NCI-H510A (cell line): ENCODE results near the gene TPPP2.
"Not testable (repeated sequence)": the region's sequence is repeated elsewhere in the genome, so short reads cannot be mapped to it uniquely, and the experiment has no call there.

Experiments
- DNase-seq: peaks from one replicate; lab custom pipeline; 2025; lab: John Stamatoyannopoulos, UW

The TPPP2 gene

DNA sequence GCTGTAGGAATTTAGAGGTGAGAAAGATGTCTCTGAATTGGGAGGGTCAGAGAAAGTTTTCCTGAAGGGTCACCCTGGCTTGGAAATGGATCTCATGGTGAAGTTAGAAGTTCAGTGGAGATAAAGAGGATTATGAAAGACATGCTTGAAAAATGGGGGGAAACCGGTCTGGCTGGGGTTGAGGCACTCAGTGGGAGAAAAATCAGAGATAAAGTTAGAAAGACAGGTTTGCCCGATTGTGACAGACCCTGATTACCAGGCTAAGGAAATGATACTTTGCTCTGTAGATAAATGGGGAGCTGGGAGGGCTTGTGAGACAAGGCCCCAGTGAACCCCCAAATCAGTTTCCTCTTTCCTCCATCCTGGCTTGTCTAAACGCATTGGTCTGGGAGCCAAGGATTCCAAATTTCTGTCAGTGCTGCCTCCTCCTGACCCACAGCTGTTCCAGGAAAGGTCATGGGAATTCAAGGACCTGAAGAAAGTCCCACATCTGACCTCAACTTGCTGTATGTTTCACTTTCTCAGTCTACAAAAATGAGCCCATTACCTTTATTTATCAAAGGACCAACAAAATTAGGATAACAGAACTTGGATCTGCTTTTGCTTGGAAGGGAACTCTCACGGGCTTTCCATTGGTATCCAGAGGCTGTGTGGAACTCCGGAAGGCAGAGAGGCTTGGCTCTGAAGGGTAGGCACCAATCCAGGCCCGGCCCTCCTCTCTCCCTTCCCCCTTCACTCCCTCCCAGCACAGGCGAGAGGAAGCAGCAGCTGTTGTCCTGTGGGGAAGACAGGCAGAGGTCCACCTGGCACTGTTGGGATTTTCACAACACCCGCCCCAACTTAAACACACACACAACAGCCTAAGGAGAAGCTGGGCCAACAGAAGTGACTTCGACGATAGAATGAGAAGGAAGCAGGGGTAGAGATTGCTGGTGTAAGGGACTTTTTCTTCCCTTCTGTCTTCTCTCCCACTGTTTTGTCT lies 8.7 kb downstream of the TPPP2 start:
- DNase-seq, result peak; percentile 12

DNA sequence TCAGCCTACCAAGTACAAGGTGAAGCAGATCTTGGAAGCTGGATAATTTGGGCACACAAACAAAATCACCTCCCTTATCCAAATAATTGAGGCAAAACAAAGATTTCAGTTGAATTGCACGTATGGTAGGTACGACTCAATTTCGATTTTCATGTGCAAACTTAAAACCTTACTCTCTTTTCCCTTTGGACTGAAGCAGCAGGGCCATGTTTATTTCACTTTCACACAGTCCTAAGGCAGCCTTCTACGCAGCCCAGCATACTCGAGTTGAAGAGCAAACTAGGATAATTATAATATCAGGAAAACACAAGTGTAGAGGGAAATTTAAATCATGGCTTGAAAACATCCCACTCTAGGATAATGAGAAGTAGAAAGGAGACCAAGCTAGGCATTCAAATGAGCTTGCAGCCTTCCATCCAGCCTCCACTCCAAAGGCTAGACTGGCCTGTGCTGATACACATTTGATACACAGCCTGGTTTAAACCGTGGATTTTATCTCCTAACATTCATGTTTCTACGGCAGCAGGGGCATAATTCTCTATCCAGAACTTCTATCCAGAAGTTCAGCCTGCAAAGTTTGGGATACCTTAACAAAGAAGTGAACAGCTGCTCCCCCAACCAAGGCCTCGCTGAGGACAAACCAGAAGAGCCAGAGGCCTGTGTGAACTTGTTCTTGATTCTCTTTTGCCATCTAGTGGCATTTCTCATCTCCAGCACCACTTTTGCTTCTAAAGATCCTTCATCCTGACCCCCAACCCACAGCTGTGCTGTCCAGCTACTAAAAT lies 9.8 kb downstream of the TPPP2 start:
- DNase-seq, result no peak

DNA sequence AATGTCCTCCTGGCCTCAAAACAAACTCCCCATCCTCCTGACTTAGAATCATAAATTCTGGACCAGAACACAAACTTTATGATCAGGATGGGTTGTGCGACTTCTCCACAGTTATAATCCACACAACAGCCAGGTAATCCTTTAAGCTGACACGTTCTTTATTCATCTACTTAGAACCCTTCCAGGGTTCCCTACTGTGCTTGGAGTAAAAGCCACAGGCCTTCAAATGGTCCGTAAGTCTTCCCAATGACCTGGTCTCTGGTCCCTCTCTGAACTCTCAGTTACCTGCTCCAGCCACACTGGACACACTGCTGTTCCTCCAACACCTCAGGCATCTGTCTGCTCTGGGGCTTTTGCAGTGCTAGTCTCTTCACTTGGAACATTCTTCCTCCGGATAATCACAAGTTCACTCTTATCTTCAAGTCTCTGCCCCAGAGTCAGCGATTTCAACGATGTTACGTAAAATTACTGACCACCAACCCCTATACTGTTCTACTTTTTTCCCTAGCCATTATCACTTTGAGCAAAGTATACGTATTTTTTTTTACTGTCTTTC lies 10.4 kb downstream of the TPPP2 start:
- no peak for DNase-seq

DNA sequence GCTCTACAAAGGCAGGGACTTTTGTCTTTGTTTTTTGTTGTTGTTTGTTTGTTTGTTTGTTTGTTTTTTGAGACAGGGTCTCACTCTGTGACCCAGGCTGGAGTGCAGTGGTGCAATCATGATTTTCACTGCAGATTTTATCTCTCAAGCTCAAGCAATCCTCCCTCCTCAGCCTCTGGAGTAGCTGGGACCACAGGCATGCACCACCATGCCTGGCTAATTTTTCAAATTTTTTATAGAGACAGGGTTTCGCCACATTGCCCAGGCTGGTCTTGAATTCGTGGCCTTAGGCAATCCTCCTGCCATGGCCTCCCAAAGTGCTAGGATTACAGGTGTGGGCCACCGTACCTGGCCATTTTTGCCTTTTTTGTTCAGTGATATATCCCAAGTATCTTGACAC lies 10.9 kb downstream of the TPPP2 start:
- not testable (repeated sequence) for DNase-seq

DNA sequence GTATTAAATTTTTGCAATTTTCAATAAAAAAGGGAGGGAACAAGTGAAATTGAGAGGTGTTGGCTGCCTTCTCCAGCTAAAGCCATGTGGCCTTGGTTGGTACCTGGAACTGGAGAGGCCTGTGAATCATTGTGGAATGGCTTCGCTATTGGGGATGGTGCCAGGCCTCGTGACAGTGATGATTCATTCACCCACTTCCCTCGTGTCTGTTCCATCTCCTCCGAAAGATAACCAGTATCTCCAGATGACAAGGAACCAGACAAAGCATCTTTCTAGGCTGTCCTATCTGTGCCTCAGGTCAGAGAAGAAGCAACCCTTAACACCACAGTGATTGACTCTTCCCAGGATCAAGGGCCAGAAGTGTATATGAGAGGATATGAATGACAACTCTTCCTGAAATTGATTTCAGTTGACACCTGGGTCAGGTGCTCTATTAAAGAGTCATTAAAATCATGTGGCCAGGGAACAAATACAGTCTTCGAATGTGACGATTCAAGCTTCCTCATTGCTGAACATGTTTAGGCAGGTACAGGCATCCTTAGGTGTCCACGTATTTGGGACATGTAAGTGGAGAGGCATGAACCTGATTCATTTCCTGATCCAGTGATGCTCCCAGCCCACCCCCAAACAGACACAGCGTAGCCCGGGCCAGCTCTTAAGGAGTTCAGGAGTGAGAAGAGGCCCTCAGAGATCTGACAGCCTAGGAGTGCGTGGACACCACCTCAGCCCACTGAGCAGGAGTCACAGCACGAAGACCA lies 11.8 kb downstream of the TPPP2 start, which contains the start of gene RNASE7:
TSS of gene RNASE7 (plus strand) at position 687 of the 758 bp plus-strand sequence. CDS start 631 bp downstream, outside the sequence.
- no peak for DNase-seq

DNA sequence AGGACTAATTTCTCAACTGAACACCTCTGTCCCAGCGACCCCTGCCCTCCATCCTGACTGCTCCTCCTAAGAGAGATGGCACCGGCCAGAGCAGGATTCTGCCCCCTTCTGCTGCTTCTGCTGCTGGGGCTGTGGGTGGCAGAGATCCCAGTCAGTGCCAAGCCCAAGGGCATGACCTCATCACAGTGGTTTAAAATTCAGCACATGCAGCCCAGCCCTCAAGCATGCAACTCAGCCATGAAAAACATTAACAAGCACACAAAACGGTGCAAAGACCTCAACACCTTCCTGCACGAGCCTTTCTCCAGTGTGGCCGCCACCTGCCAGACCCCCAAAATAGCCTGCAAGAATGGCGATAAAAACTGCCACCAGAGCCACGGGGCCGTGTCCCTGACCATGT lies 12.9 kb downstream of the TPPP2 start:
- DNase-seq, result no peak

DNA sequence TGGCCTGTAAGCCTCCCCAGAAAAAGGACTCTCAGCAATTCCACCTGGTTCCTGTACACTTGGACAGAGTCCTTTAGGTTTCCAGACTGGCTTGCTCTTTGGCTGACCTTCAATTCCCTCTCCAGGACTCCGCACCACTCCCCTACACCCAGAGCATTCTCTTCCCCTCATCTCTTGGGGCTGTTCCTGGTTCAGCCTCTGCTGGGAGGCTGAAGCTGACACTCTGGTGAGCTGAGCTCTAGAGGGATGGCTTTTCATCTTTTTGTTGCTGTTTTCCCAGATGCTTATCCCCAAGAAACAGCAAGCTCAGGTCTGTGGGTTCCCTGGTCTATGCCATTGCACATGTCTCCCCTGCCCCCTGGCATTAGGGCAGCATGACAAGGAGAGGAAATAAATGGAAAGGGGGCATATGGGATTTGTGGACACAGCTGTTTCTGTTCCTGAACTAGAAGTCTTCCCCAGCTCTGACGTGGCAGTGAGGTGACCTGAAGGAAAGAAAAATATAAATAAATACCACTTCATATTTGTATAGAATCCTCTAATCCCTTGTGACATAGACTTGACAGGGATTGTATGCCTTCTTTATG lies 13.5 kb downstream of the TPPP2 start:
- no peak for DNase-seq

DNA sequence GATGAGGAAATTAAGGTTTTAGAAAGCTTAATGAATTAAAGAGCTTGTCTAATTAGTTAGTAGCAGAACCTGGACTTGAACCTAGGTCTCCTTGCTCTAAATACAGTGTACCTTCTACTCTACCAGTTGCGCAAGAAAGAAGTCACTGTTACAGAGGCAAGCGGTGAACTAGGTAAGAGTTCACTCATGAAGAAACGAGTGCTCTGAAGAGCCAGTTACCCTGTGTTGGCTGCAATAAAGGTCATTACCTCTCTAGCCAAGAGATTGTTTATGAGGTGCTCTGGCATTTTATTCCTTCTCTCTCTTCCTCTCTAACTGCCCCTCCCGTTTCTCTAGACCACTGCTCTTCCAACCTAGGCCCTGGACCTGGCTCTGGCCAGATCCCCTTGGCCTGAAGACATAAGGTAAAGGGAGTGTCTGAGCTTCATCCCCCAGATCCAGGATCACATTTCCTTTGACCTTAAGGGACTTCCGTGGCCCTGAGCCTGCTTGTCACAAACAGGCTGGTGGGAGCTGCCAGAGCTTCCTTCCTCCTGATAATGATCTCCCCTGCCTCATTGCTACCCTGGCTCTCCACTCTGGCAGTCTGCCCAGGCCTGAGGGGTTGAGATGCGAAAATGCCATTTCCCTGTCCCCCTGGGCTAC lies 14.1 kb downstream of the TPPP2 start:
- DNase-seq, result no peak

DNA sequence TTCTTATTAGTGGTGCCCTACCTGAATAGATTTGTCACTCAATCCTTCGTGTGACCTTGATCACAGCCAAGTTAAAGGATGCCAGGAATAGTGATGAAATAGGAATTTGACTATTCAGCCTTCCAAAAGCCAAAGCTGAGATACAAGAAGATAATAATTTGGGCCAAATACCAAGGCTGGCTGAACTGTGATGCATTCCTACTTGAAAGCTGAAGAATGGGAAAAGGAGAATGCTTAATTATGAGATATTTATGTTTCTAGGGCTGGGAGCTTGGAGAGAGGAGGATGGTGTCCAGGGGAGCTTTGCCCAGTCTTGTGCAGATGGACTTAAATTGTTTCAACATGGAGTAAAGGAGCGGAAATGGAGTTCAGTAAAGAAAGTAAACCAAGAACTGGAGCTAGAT lies 17.4 kb downstream of the TPPP2 start:
- DNase-seq, result no peak

DNA sequence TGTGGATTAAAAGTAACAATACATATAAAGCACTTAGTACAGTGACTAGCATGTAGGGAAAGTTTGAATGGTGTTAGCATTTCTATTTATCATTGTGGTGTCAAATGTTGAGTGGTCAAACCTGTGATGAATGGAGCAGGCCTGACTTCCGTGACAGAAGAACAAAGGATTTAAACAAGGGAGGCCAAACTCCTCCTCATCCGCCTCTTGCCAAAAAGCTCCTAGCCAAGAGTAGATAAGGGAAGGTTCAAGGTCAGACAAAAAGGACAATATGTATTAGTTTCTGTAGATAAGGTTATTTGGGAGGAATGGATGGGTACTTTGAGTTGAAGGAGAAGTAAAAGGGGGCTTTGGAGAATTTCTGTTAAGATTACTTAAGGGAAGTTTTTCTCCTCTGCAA lies 18.6 kb downstream of the TPPP2 start:
- no peak for DNase-seq

DNA sequence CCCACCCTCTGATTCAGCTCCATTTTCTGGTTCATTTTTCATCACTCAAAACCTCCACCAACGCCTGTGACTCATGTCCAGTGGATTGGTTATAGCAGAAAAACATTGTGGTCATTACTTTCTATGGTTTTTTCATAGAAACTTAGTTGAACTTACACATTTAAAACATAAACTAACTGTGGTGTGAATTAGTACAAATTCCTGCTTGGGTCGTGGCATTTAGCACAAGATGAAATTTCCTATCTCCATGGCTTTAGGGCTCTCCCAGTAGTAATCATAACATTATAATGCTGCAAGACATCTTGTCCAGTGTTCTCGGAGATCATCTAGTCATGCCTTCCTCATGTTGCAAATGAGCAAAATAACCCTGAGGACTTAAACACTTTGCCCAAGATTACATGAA lies 19.3 kb downstream of the TPPP2 start:
- no peak for DNase-seq

DNA sequence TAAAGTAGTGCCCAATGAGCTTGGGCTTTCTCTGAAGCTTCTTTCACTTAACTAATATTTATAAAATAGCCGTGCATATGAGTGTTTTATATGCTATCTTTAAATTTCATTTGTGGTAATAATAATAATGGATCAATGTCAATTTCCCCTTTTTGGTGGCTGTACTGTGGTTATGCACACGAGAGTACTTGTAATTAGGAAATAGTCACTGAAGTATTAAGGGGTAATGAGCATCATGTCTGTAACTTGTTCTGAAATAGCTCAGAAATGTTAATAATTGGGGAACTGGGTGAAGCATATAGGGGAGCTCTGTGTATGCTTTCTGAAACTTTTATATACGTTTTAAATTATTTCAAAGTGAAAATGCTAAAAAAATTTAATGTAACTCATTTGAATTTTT lies 20.6 kb downstream of the TPPP2 start:
- DNase-seq, result no peak

DNA sequence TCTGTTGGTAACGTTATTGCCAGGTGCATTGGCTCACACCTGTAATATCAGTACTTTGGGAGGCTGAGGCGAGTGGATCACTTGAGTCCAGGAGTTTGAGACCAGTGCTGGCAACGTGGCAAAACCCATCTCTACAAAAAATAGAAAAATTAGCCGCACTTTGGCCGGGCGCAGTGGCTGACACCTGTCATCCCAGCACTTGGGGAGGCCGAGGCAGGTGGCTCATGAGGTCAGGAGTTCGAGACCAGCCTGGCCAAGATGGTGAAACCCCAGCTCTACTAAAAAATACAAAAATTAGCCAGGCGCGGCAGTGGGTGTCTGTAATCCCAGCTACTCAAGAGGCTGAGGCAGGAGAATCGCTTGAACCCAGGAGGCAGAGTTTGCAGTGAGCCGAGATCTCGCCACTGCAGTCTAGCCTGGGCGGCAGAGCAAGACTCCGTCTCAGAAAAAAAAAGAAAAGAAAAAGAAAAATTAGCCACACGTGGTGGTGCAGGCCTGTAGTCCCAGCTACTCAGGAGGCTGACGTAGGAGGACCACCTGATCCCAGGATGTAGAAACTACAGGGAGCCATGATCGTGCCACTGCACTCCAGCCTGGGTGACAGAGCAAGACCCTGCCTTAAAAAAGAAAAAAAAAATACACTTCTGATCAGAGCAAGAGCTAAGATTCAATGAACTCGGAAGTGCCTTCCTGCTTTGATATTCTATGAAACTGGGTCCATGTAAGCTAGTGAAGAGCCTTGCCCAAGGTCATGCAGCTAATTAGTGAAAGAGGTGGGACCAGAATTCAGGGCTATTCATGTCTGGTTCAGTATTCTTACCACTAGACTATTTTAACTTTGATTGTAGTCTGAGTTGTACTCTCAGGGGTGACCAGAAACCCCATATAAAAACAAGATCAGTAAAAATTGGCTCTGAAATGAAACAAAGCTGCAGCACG lies 23.4 kb downstream of the TPPP2 start:
- DNase-seq, result no peak

DNA sequence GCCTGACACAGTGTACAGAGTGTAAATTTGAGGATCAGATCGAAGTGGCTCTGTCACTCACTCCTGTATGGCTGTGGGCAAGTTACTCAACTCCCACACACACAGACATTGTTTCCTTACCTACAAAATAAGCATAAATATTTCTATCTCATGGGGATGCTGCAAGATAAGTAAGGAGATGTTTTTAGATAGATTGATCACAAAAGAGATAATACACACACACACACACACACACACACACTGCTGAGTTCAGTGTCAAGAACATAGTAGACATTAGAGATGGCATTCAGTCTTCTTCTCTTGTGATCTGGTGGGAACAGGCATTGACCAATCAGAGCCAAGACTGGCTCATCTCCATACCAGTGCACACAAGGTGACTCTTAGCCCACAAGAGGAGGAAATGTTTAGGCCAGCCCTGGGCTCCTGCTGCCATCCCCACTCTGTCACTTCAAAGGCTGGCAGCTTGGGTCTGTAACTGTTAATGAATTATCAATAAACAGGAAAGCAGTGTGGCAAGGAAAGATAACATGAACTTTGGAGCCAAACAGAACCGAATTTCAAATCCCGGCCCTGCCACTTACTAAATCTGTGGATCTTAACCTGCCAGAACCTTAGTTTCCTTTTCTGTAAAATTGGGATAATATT lies 24.2 kb downstream of the TPPP2 start:
- DNase-seq, result no peak

DNA sequence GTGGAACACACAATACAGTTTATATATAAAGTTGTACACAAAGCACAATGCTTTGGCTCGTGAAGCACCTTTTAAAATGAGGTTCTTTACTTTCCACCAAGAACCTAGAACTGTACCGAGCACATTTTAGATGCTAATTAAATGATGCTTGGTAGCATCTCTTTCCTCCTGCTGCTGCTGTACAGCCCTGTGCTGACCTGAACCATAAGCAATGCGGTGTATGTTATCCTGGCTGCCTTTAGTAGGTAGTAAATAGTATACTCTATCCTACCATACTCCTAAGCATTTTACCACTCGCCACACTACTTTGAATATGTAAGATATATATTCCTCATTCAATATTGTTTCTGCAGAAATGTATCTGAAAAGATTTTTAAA lies 24.7 kb downstream of the TPPP2 start:
- DNase-seq, result no peak

DNA sequence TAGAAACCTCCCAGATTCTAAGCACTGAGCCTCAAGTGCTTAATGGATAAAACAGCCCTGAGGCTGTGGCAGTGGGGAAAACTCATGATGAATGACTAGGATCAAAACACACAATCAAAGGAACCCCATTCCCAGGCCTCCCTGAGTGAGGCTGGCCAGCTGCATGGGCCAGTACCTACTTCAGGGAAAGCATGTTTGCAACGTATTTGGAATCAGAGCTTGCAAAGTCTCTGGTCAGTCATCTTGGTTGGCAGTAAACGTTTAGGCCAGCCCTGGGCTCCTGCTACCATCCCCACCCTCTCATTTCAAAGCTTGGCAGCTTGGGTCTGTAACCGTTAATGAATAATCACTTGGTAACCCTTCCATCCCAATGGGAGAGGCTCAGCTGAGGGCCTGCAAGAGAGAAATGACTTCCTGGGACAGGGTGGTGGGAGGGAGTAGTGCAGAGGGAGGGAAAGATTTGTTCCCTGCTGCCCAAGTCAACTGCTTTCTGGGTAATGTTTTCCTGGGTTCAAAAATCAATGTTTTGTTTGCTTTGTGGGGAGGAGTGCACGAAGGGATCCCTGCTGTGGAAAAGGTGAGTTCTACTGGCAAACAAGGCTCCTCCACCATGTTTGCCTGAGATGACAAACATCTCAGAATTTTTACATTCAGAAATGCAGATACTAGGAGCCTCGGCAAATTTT lies 25.6 kb downstream of the TPPP2 start:
- DNase-seq, result no peak

DNA sequence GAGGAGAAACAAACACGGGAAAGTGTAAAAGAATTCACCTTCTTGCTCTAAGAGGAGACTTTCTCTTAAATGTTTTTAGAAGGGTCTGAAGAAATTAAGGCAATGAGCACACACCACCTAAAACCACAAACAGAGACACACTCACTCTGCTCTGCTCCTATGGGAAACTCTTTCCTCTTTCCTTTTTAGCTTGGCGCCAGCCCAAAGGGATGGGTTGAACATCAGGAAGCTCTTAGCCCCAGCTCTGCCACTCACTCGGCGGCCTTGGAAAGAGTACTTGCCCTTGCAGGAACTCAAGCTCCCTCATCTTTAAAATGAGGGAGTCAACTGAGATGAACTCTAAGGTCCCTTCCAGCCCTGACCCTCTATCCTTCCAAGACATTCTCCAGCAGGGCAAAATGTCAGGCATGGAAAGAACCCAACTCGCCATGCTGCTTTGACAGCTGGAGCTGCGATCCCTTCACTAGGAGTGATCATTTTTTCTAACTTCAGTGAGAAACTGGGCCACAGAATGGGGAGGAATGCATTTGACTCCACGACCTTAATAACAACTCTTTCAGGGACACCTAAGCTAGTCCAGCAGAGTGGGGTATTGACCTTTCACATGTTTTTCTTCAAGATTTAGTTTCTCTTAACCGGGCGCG lies 26.6 kb downstream of the TPPP2 start:
- DNase-seq, result no peak
